ENCODE measurements around the gene BTRC. TPM values are rescaled to one million over a fixed set of nuclear protein-coding genes. Genes with fewer than 3 reads are reported as not detected.

Gene BTRC
- total RNA-seq, 3 donors from 2014 or later (not counting 1 experiment from before 2014, with no cell fraction given): 13.5 to 22.8 (median 15.2) TPM

DNA sequence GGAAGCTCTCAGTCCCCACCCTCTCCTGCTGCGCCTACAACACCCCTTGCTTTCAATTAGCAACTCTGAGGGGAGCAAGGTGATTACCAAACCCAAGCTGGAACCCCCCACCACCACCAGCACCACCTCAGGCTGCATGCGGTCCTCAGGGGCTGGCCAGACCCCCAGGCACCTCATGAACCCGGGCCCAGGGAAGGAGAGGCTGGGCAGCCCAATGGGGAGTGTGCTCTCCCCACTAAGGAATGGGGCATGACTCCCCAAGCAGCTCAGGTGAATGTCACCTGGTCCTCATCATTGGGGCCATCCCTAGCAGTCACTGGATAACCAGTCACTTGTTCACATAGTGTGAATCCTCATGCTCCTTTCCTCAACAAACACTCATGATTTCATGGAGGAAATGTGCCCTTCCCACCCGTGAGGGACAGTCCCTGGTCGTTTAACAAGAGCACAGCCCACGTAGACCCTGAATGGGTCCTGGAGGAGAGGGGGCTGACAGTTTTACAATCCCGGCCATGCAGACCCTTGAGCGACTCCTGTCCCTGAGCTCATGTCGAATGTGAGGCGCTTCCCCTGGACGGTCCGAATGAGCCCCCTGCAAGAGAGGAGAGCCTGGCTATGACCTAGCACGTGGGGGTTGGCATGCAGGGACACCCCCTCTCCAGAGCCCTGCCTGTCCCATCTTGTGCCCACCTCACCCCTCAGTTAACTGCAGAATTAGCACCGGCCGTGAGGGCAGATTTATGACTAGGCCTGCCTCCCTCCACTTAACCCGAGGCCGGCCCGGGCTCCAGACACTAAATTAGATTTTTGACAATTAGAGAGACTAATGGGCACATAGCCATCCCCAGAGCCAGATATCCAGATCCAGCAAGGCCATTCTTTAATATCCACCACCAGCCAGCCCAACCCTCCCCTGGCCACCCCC is 205.0 kb downstream of the BTRC start:
- intact Hi-C loops (cut with micrococcal nuclease): no loop called here
- ATAC-seq: no peak
- Mint-ChIP-seq H3K4me1 (peaks cover 13 to 30% of the 10 kb centered on the region in 2 donors), H3K4me3 (no peak overlapping the region), H3K9me3 (no peaks in the 10 kb centered on the region), H3K36me3 (no peaks in the 10 kb centered on the region), H3K27ac (peak overlapping the region in 1 of 2 donors; percentile 58), H3K27me3 (ENCODE audit: low read depth in 2 of 2) (peaks cover 0 to 3% of the 10 kb centered on the region in 2 donors)
- DNase-seq: no peak
- Histone ChIP-seq H3K4me1 (ENCODE audit: control insufficient read depth, insufficient read depth, low read length) (peaks cover 7% of the 10 kb centered on the region), H3K36me3 (ENCODE audit: control insufficient read depth, insufficient read depth, low read length) (no peaks in the 10 kb centered on the region), H3K4me3 (ENCODE audit: low read length) (no peak overlapping the region), H3K9me3 (ENCODE audit: control insufficient read depth, insufficient read depth, low read length) (no peaks in the 10 kb centered on the region), H3K27ac (ENCODE audit: low read length) (no peak overlapping the region), H3K27me3 (ENCODE audit: control insufficient read depth, insufficient read depth, low read length) (no peaks in the 10 kb centered on the region)
- 72% methylated on average over 18 of the region's 18 CpGs for WGBS (ENCODE audit: insufficient coverage)
- TF ChIP-seq, protein P1, sequence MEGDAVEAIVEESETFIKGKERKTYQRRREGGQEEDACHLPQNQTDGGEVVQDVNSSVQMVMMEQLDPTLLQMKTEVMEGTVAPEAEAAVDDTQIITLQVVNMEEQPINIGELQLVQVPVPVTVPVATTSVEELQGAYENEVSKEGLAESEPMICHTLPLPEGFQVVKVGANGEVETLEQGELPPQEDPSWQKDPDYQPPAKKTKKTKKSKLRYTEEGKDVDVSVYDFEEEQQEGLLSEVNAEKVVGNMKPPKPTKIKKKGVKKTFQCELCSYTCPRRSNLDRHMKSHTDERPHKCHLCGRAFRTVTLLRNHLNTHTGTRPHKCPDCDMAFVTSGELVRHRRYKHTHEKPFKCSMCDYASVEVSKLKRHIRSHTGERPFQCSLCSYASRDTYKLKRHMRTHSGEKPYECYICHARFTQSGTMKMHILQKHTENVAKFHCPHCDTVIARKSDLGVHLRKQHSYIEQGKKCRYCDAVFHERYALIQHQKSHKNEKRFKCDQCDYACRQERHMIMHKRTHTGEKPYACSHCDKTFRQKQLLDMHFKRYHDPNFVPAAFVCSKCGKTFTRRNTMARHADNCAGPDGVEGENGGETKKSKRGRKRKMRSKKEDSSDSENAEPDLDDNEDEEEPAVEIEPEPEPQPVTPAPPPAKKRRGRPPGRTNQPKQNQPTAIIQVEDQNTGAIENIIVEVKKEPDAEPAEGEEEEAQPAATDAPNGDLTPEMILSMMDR (IDR thresholded peaks at IDR 0.05): no peak

DNA sequence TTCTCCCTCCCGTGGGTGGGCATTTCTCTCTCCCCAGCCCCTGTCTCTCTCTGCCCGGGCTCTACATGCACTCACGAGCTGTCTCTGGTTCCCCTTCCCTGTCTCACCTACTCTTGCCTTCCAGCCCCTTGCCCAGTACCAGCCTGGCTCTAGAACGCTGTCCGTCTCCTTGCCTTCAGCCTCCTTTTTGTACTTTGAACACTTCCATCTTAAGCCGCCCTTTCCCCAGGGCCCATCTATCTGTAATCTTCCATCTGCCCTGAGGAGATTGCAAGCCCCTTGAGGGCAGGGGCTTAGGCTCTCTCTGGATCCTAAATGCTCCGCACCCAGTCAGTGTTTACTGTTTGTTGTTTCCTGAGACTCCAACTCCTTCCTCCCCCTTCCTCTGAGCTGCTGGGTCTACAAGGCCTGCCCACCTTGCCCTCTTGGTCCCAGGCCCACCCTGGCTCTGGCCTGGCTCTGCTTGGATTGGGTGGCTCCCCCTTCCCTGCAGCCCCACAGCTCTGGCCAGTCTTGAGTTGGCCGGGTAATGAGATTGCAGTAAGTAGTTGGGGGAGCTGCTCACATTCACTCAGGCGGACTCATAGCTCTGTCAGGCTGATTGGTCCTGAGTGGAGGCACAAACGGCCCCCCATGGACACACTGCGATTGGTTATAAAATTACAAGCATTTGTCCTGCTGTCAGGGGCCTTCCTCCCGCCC is 205.8 kb downstream of the BTRC start:
- 90% methylated on average over 12 of the region's 12 CpGs for WGBS (ENCODE audit: insufficient coverage)
- no peak for DNase-seq
- TF ChIP-seq, protein P1 (IDR thresholded peaks at IDR 0.05): no peak

DNA sequence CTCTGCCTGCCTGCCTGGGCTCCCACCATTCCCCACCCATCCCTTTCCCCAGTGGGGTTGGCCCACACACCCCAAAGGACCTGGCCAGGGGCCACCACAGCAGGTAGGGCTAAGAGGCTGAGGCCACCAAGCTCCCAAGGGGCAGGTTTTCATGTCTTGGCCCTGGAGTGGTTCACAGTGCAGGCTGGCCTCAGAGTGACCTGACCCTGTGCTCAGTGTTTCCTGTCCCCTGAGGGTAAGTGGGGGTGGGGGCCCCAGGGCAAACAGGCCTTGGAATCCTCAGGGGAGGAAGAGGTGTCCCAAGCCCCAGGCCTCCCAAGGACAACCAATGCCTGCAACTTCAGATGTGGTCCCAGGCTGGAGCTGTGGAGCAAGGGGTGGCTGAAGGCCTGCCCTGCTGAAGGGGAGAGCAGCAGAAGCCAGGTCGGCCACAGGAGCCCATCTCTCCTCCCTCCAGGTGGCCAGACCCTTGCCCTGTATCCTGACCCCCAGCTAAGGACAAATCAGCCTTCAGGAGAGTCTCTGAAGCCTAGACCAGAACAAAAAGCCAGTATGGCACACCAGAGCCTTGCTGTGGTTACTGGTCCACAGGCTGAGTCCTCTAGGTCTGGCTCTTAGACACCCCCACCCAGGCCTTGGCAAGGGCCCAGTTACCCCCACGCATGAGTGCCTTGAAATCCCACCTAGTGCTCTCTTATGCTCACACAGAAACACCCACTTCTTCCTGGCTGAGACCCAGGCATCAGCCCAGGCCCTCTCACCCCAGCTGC is 206.5 kb downstream of the BTRC start:
- no peak for DNase-seq
- no peaks in the 10 kb centered on the region for H3K36me3 ChIP-seq (ENCODE audit: control insufficient read depth, insufficient read depth, low read length)
- H3K27ac Mint-ChIP-seq: no peak overlapping the region
- TF ChIP-seq, protein P1 (IDR thresholded peaks at IDR 0.05): no peak
- no peak overlapping the region for H3K4me3 ChIP-seq (ENCODE audit: low read length)
- H3K4me3 Mint-ChIP-seq: no peak overlapping the region
- peaks cover 13 to 30% of the 10 kb centered on the region in 2 donors for H3K4me1 Mint-ChIP-seq
- H3K36me3 Mint-ChIP-seq: no peaks in the 10 kb centered on the region
- H3K9me3 ChIP-seq (ENCODE audit: control insufficient read depth, insufficient read depth, low read length): no peaks in the 10 kb centered on the region
- WGBS (ENCODE audit: insufficient coverage): 70% methylated on average over 2 of the region's 2 CpGs
- H3K27ac ChIP-seq (ENCODE audit: low read length): no peak overlapping the region
- no peaks in the 10 kb centered on the region for H3K9me3 Mint-ChIP-seq
- H3K4me1 ChIP-seq (ENCODE audit: control insufficient read depth, insufficient read depth, low read length): peaks cover 7% of the 10 kb centered on the region
- no peak for ATAC-seq
- peaks cover 9 to 15% of the 10 kb centered on the region in 2 donors for H3K27me3 Mint-ChIP-seq (ENCODE audit: low read depth in 2 of 2)
- intact Hi-C loops (cut with micrococcal nuclease): no loop called here
- H3K27me3 ChIP-seq (ENCODE audit: control insufficient read depth, insufficient read depth, low read length): peaks cover 3% of the 10 kb centered on the region

More for the DNA sequence above, 205.8 kb downstream of the BTRC start:
- H3K4me3 ChIP-seq (ENCODE audit: low read length): no peak overlapping the region
- Mint-ChIP-seq H3K4me1 (peaks cover 13 to 30% of the 10 kb centered on the region in 2 donors), H3K9me3 (no peaks in the 10 kb centered on the region), H3K4me3 (no peak overlapping the region), H3K36me3 (no peaks in the 10 kb centered on the region), H3K27ac (peak overlapping the region in 1 of 2 donors; percentile 37), H3K27me3 (ENCODE audit: low read depth in 2 of 2) (peaks cover 2 to 7% of the 10 kb centered on the region in 2 donors)
- no peaks in the 10 kb centered on the region for H3K36me3 ChIP-seq (ENCODE audit: control insufficient read depth, insufficient read depth, low read length)
- peaks cover 7% of the 10 kb centered on the region for H3K4me1 ChIP-seq (ENCODE audit: control insufficient read depth, insufficient read depth, low read length)
- intact Hi-C loops (cut with micrococcal nuclease): no loop called here
- no peaks in the 10 kb centered on the region for H3K9me3 ChIP-seq (ENCODE audit: control insufficient read depth, insufficient read depth, low read length)
- no peak overlapping the region for H3K27ac ChIP-seq (ENCODE audit: low read length)
- no peaks in the 10 kb centered on the region for H3K27me3 ChIP-seq (ENCODE audit: control insufficient read depth, insufficient read depth, low read length)
- no peak for ATAC-seq

All from natural killer cell (primary cell).